HL-60 (cell line): Measurements from ENCODE around the gene HPCAL4.

Experiments used
- DNase-seq, 2 experiments: peaks; one replicate each; pipeline ENCODE4 v3.0.0-alpha.2; 2010 to 2020; ENCODE audit warnings: low read depth in 1 of 2, low spot score in 1 of 2
- H3K27ac ChIP-seq: fragments of 250-450 bp; sonication (Bioruptor Pico); replicated peaks from 2 replicates; pipeline ENCODE4 v1.5.1; 2020; ENCODE audit warnings: mild to moderate bottlenecking, moderate library complexity
- H3K27me3 ChIP-seq: fragments of 250-450 bp; sonication (Bioruptor Pico); 2 replicates; pipeline ENCODE4 v1.5.1; 2021; ENCODE audit warnings: mild to moderate bottlenecking, moderate library complexity; ENCODE audit not compliant: insufficient read depth, poor library complexity, severe bottlenecking
- H3K4me3 ChIP-seq: replicated peaks from 2 replicates; pipeline ENCODE4 v1.5.1; 2011; ENCODE audit warnings: mild to moderate bottlenecking, control low read depth, low read length; ENCODE audit not compliant: insufficient read depth
- GABPA ChIP-seq: IDR thresholded peaks from 2 replicates; pipeline ENCODE4 v1.6.1; 2012; ENCODE audit warnings: low read depth
- POLR2AphosphoS5 ChIP-seq: IDR thresholded peaks from 2 replicates; pipeline ENCODE4 v1.6.1; 2012; ENCODE audit warnings: low read depth
- REST ChIP-seq: IDR thresholded peaks from 2 replicates; pipeline ENCODE4 v1.6.1; 2012; ENCODE audit warnings: low read depth; ENCODE audit not compliant: insufficient replicate concordance
- SPI1 ChIP-seq: IDR thresholded peaks from 2 replicates; pipeline ENCODE4 v1.6.1; 2012; ENCODE audit warnings: low read depth, mild to moderate bottlenecking, borderline replicate concordance
- TF ChIP-seq, protein P1 (sequence below): IDR thresholded peaks from one replicate; pipeline ENCODE4 v1.5.1; 2011; ENCODE audit warnings: low read length, control low read depth, inconsistent platforms; ENCODE audit not compliant: insufficient read depth

The HPCAL4 gene

DNA sequence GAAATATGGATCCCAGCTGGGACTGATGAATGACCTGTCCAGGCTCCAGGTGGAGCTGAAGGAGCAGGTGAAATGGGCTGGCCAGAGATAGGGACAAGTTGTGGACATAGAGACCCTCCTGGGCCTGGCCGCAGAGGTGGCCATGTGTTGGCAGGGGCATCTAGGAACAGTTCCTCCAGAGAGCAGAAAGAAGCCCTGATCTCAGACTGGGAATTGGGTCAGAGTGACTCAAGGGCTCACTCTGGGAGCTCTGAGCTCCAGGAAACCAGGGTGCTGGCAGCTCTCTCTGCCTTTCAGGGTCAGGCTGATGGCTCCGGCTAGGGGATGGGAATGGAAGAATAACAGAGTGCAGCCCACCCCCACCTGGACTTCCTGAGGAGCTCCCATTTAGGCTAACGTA lies 22.3 kb downstream of the HPCAL4 start:
- Histone ChIP-seq H3K27me3 (peaks cover 36% of the 10 kb centered on the region), H3K27ac (no peak overlapping the region), H3K4me3 (no peak overlapping the region)
- no peak for DNase-seq
- TF ChIP-seq POLR2AphosphoS5 (no peak), REST (no peak), GABPA (no peak), SPI1 (no peak)
- TF ChIP-seq, protein P1, sequence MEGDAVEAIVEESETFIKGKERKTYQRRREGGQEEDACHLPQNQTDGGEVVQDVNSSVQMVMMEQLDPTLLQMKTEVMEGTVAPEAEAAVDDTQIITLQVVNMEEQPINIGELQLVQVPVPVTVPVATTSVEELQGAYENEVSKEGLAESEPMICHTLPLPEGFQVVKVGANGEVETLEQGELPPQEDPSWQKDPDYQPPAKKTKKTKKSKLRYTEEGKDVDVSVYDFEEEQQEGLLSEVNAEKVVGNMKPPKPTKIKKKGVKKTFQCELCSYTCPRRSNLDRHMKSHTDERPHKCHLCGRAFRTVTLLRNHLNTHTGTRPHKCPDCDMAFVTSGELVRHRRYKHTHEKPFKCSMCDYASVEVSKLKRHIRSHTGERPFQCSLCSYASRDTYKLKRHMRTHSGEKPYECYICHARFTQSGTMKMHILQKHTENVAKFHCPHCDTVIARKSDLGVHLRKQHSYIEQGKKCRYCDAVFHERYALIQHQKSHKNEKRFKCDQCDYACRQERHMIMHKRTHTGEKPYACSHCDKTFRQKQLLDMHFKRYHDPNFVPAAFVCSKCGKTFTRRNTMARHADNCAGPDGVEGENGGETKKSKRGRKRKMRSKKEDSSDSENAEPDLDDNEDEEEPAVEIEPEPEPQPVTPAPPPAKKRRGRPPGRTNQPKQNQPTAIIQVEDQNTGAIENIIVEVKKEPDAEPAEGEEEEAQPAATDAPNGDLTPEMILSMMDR, result no peak

GRCh38 chr1:39668111-39668510 lies 23.1 kb downstream of the HPCAL4 start:
- peaks cover 30% of the 10 kb centered on the region for H3K27me3 ChIP-seq
- no peak for DNase-seq
- H3K27ac ChIP-seq, result no peak overlapping the region
- H3K4me3 ChIP-seq, result no peak overlapping the region
- no peak for TF ChIP-seq SPI1
- no peak for TF ChIP-seq REST
- TF ChIP-seq GABPA, result no peak
- no peak for TF ChIP-seq POLR2AphosphoS5
- TF ChIP-seq, protein P1, result no peak

DNA sequence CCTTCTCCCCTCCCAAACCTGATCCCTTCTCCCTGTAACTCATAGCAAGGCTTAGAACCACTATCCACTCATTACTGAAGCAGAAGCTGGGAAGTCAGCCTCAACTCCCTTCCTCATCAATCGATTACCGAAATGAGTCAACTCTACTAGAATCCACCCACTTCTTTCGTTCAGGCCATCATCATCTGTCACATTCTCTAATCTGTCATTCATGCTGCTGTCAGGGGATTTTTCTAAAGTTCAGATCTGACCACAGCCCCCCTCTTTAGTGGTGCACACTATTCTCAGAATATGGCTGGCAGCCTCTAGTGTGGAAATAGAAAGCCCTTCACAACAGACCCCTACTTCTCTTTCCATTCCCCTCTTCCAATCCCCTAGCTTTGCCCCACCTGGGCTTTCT lies 24.5 kb downstream of the HPCAL4 start:
- DNase-seq, result no peak
- Histone ChIP-seq H3K27ac (no peak overlapping the region), H3K4me3 (no peak overlapping the region), H3K27me3 (peaks cover 17% of the 10 kb centered on the region)
- TF ChIP-seq SPI1 (no peak), POLR2AphosphoS5 (no peak), REST (no peak), GABPA (no peak)
- TF ChIP-seq, protein P1, result no peak
